Activated CD4-positive, alpha-beta memory T cell treated with anti-CD3 and anti-CD28 coated beads for 36 hours (primary cell): Measurements from ENCODE around the gene KERA. TPM values are rescaled to one million over a fixed set of nuclear protein-coding genes. Genes with fewer than 3 reads are reported as not detected.

ENCODE experiments used
- CTCF ChIA-PET: fragments of 350-600 bp; sonication (Branson Sonifier 250); formaldehyde crosslinking; loops from one replicate; lab custom pipeline; 2021; ENCODE audit warnings: antibody characterized with exemption, inconsistent platforms; lab: Charles Lee
- POLR2A ChIA-PET: fragments of 350-600 bp; sonication (Branson Sonifier 250); formaldehyde crosslinking; loops from one replicate; lab custom pipeline; 2021; ENCODE audit warnings: antibody characterized with exemption; lab: Charles Lee
- DNase-seq: peaks from one replicate; pipeline ENCODE4 v3.0.0-alpha.2; 2020
- H3K27ac Mint-ChIP-seq: one replicate; pipeline ENCODE4 v1.8.0; 2021; ENCODE audit warnings: mixed read lengths
- H3K27me3 Mint-ChIP-seq: one replicate; pipeline ENCODE4 v1.8.0; 2021; ENCODE audit warnings: mixed read lengths
- H3K36me3 Mint-ChIP-seq: one replicate; pipeline ENCODE4 v1.8.0; 2021; ENCODE audit warnings: mixed read lengths
- H3K4me1 Mint-ChIP-seq: one replicate; pipeline ENCODE4 v1.8.0; 2021; ENCODE audit warnings: low read depth, mixed read lengths
- H3K4me3 Mint-ChIP-seq: one replicate; pipeline ENCODE4 v1.8.0; 2021; ENCODE audit warnings: mild to moderate bottlenecking, mixed read lengths
- H3K9me3 Mint-ChIP-seq: one replicate; pipeline ENCODE4 v1.8.0; 2021; ENCODE audit warnings: mixed read lengths
- intact Hi-C: fragments of 100-400 bp; cut with micrococcal nuclease; formaldehyde crosslinking; loops from one replicate; pipeline ENCODE4 v1.15.1; 2023
- total RNA-seq, 2 experiments: library from RNA; stranded (reverse); gene quantifications; one replicate each; pipeline ENCODE4 v1.2.3, GENCODE V29; 2021

The KERA gene
- total RNA-seq, 2 experiments from 2014 or later = not detected

DNA sequence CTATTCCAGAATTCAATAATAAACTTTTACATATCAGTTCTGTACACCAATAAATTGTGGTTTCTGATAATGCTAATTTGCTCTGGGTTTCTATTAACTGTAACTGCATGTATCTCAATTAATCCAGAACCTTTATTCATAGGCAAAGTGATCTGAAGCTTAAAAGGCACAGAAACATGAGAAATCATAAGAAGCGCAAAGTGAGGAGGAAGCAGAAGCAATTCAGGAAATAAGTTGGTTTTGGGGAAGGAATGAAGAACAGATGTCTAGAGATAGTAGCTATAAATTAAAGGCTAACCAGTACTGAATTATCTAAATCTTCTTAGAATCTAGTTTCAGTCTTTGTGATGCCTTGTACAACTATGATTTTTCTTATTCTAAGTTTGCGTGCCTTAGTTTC is 24.6 kb downstream of the KERA start:
- Mint-ChIP-seq H3K36me3 (no peaks in the 10 kb centered on the region), H3K27ac (no peak overlapping the region), H3K27me3 (no peaks in the 10 kb centered on the region), H3K9me3 (no peaks in the 10 kb centered on the region), H3K4me1 (no peaks in the 10 kb centered on the region), H3K4me3 (no peak overlapping the region)
- ChIA-PET POLR2A (no interaction called here), CTCF (no interaction called here)
- DNase-seq = no peak
- intact Hi-C loops = no loop called here

DNA sequence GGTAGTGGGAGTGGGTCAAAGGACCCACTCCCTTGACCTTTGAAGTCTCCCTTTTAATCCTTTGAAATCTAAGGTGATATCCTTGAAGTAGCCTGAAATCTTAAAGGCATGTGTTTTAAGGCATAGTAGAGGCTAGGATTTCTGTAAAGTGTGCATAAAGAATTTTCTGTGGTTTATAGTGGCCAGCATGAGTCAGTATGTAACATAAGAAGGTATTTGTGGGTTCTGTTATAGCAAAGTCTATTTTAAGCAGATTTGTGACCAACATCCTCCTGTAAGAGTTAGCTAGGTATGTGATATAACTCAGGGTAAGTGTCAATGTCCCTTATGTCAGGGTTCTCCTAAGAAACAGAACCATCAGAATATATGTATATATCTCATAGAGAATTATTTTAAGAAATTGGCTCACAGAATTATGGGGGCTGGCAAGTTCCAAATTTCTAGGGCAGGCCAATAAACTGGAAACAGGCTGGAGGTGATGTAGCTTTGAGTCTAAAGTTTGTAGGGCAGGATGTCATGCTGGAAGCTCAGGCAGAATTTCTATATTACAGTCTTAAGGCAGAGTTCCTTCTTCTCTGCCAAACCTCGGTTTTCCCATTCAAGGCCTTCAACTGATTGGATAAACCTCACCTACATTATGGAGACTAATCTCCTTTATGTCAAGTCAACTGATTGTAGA is 34.4 kb downstream of the KERA start:
- ChIA-PET CTCF (no interaction called here), POLR2A (no interaction called here)
- no peaks in the 10 kb centered on the region for H3K36me3 Mint-ChIP-seq
- no peaks in the 10 kb centered on the region for H3K27me3 Mint-ChIP-seq
- DNase-seq = no peak
- H3K4me1 Mint-ChIP-seq = no peaks in the 10 kb centered on the region
- H3K4me3 Mint-ChIP-seq = no peak overlapping the region
- H3K9me3 Mint-ChIP-seq = no peaks in the 10 kb centered on the region
- intact Hi-C loops = no loop called here
- H3K27ac Mint-ChIP-seq = no peak overlapping the region

DNA sequence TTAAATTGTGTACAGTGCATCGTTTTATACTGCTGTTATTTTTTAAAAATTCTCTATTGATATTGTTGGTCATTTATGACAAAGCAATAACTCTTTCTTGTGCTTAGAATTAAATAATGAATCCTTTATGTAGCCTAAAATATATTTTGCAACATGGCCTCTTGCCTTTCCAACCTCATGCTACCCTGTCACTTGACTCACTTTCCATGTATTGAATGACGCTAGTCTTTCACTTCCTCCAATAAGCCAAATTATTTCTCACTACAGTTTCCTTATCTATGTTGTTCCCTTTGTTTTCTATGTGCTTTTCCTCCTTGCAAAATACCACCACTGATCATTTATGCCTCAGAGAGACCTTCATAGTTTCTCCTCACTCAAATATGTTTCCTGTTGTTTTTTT is 36.7 kb downstream of the KERA start:
- POLR2A ChIA-PET = no interaction called here
- H3K4me3 Mint-ChIP-seq = no peak overlapping the region
- intact Hi-C loops = no loop called here

DNA sequence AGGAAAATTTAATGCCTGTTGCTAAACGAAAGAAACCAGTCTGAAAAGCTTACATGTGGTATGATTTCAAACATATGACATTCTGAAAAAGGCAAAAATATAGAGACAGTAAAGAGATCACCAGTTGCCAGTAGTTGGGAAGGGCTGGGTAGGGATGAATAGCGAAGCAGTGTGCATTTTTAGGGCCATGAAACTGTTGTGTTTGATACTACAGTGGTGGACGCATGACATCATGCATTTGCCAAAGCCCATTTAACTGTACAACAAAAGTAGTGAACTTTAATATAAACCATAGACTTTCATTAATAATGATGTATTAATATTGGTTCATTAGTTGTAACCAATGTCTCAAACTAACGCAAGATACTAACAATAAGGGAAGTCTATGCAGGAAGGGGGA is 38.4 kb downstream of the KERA start:
- H3K27ac Mint-ChIP-seq = no peak overlapping the region
- no peaks in the 10 kb centered on the region for H3K36me3 Mint-ChIP-seq
- CTCF ChIA-PET = no interaction called here
- no peak for DNase-seq
- POLR2A ChIA-PET = no interaction called here
- H3K4me3 Mint-ChIP-seq = no peak overlapping the region
- H3K4me1 Mint-ChIP-seq = no peaks in the 10 kb centered on the region
- intact Hi-C loops = no loop called here
- peaks cover 3% of the 10 kb centered on the region for H3K27me3 Mint-ChIP-seq
- H3K9me3 Mint-ChIP-seq = peaks cover 5% of the 10 kb centered on the region

More for the DNA sequence above, 36.7 kb downstream of the KERA start:
- CTCF ChIA-PET = no interaction called here
- Mint-ChIP-seq H3K36me3 (no peaks in the 10 kb centered on the region), H3K9me3 (no peaks in the 10 kb centered on the region), H3K4me1 (no peaks in the 10 kb centered on the region), H3K27ac (no peak overlapping the region), H3K27me3 (no peaks in the 10 kb centered on the region)
- DNase-seq = no peak

DNA sequence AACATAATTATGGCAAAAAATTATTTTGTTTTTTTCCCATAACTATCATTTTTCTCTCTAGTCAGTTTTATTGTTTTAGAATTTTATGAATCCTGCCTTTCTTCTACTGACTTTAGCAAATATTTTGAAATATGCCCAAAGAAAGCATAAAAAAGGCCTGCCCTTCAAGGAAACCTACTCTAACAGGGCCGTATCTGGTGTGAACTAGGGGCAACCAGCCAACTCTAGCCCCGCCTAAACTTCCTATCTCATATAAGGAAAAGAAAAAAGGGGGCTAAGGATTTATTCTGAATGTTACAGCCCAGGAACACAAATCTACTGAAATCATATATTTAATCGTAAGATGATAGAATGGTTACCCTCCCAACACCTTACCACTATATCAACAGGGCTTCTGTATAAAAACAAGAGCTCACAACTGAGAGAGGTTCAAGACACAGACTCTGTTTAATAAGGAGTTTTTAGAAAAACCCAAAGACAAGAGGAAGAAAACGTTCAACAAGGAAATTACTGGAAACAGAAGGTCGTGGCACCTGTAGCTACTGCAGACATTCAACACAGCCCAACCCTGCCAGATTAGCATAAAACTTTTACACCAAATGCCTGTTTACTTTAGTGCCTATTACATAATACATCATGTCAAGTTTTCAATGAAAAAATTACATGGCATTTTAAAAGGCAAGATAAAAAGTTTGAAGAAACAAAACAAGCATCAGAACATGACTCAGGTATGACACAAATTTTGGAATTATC is 40.1 kb downstream of the KERA start:
- ChIA-PET POLR2A (no interaction called here), CTCF (no interaction called here)
- Mint-ChIP-seq H3K4me1 (no peaks in the 10 kb centered on the region), H3K36me3 (no peaks in the 10 kb centered on the region), H3K4me3 (no peak overlapping the region), H3K27ac (no peak overlapping the region), H3K9me3 (peaks cover 5% of the 10 kb centered on the region), H3K27me3 (peaks cover 4% of the 10 kb centered on the region)
- no peak for DNase-seq
- intact Hi-C loops = no loop called here

GRCh38 chr12:91017043-91017442 is 40.8 kb downstream of the KERA start:
- Mint-ChIP-seq H3K36me3 (no peaks in the 10 kb centered on the region), H3K27ac (no peak overlapping the region), H3K4me1 (no peaks in the 10 kb centered on the region), H3K4me3 (no peak overlapping the region), H3K9me3 (peaks cover 5% of the 10 kb centered on the region), H3K27me3 (peaks cover 4% of the 10 kb centered on the region)
- intact Hi-C loops = no loop called here
- CTCF ChIA-PET = no interaction called here
- POLR2A ChIA-PET = no interaction called here
- no peak for DNase-seq

DNA sequence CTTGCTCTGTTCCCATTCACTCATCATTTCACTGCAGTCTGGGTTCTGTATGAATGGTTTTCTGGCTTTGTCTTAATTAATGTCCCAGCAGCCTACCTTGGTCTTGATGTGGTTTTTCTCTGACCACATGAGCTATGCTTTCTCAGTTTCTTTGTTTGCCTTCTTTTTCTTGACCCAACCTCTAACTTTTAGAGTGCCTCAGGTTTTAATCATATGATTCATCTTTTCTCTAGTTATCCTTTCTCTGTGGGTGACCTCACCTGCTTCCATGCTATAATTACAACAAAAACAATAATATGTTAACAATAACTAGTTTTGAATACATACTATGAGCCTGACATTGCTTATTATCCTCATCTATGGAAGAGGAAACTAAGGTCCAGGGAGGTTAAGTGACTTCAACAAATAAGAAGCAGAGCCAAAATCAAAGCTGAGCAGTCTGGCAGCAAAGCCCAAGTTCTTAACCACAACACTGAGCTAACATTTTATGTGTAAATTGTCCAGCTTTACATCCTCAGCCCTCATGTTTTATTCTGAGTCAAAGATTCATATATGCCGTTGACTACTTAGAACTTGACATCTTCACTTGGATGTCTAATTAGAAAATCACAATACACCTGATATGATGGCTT is 48.4 kb downstream of the KERA start:
- Mint-ChIP-seq H3K4me1 (peaks cover 14% of the 10 kb centered on the region), H3K4me3 (no peak overlapping the region), H3K9me3 (no peaks in the 10 kb centered on the region), H3K27me3 (peaks cover 4% of the 10 kb centered on the region), H3K36me3 (no peaks in the 10 kb centered on the region), H3K27ac (no peak overlapping the region)
- POLR2A ChIA-PET = no interaction called here
- CTCF ChIA-PET = no interaction called here
- no peak for DNase-seq
- intact Hi-C loops = no loop called here

GRCh38 chr12:91007531-91008290 is 50.1 kb downstream of the KERA start:
- ChIA-PET CTCF (interaction anchor here (0.7 kb wide), 1 partner anchor 347 kb away, joined by 3 read pairs; no protein-coding TSS in a partner anchor), POLR2A (no interaction called here)
- H3K27ac Mint-ChIP-seq = no peak overlapping the region
- no peaks in the 10 kb centered on the region for H3K36me3 Mint-ChIP-seq
- peaks cover 2% of the 10 kb centered on the region for H3K27me3 Mint-ChIP-seq
- no peak for DNase-seq
- H3K4me1 Mint-ChIP-seq = peaks cover 14% of the 10 kb centered on the region
- H3K9me3 Mint-ChIP-seq = no peaks in the 10 kb centered on the region
- H3K4me3 Mint-ChIP-seq = no peak overlapping the region
- intact Hi-C loops = no loop called here

- no peak within 1 kb of the TSS for H3K27ac Mint-ChIP-seq
- no peaks in the 10 kb centered on the region for H3K36me3 Mint-ChIP-seq
- no peak for DNase-seq
- no peaks in the 10 kb centered on the region for H3K9me3 Mint-ChIP-seq
- CTCF ChIA-PET = interaction anchor here (0.6 to 1.2 kb wide), 3 partner anchors 29 to 278 kb away, joined by 4 to 5 read pairs (median 4); no protein-coding TSS in a partner anchor
- peaks cover 14% of the 10 kb centered on the region for H3K4me1 Mint-ChIP-seq
- POLR2A ChIA-PET = no interaction called here
- intact Hi-C loops = no loop called here
- peaks cover under 1% of the 10 kb centered on the region for H3K27me3 Mint-ChIP-seq
- H3K4me3 Mint-ChIP-seq = no peak within 1 kb of the TSS
Measured at GRCh38 chr12:91004872-91005271, 53.0 kb downstream of the KERA start, which contains the start of gene EPYC. EPYC (minus strand) TSS chr12:91004972; CDS start chr12:91002565, 2,407 bp downstream.

DNA sequence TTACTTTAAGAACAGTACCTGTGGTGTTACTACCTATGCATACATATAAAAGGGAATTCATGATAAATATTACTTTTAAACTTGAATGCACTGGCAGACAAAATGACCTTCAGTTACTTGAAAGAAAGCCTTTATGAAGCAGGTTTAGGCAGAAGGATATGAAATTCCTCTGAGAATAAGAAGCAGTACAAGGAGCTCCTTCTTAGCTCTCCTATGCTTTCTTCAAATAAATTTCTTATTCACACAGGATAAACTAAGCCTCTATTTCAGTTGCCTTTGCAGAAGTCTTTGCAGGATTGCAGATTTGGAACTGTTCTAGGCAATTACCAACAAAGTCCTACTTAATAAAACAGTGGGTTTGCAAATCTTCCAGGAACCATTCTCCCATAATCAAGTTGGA is 54.1 kb downstream of the KERA start:
- intact Hi-C loops = no loop called here
- H3K27ac Mint-ChIP-seq = no peak overlapping the region
- CTCF ChIA-PET = interaction anchor here (0.6 kb wide), 1 partner anchor 322 kb away, joined by 3 read pairs; no protein-coding TSS in a partner anchor
- no peaks in the 10 kb centered on the region for H3K27me3 Mint-ChIP-seq
- no peak for DNase-seq
- POLR2A ChIA-PET = no interaction called here
- no peak overlapping the region for H3K4me3 Mint-ChIP-seq
- H3K36me3 Mint-ChIP-seq = no peaks in the 10 kb centered on the region
- H3K4me1 Mint-ChIP-seq = peaks cover 12% of the 10 kb centered on the region
- H3K9me3 Mint-ChIP-seq = no peaks in the 10 kb centered on the region

DNA sequence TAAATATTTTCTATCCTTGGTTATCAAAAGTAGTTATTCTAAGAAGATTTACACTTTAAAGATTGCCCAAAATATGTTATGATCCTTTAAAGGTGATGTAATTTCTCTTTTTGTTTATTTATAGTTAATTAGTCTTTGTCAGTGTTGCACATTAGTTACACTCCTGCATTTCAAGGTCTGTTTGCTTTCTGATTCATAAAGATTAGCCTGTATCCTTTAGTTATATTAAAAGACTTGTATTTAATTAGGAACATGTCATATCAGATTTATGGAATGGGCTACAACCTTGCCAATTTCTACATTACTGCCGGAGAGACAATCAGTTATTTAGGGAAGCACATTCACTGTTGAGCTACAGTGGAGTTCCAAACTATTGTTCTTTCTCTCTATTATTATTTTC is 56.5 kb downstream of the KERA start:
- ChIA-PET CTCF (no interaction called here), POLR2A (no interaction called here)
- no peak overlapping the region for H3K27ac Mint-ChIP-seq
- H3K36me3 Mint-ChIP-seq = no peaks in the 10 kb centered on the region
- H3K4me3 Mint-ChIP-seq = no peak overlapping the region
- H3K4me1 Mint-ChIP-seq = no peaks in the 10 kb centered on the region
- intact Hi-C loops = no loop called here
- H3K9me3 Mint-ChIP-seq = no peaks in the 10 kb centered on the region
- DNase-seq = no peak
- no peaks in the 10 kb centered on the region for H3K27me3 Mint-ChIP-seq
